Transverse colon (tissue), 4 donors: Measurements from ENCODE around the gene HYAL2. TPM values are rescaled to one million over a fixed set of nuclear protein-coding genes. Genes with fewer than 3 reads are reported as not detected.
A peak's percentile ranks its signal among the peaks of the same experiment; 100 is the strongest.

Source experiments
- DNase-seq: peaks from one replicate; pipeline ENCODE4 v3.0.0-alpha.2; 2019
- H3K27ac ChIP-seq, 4 donors: fragments of 200-600 bp; sonication (generic); 2 replicates each; pipeline ENCODE4 v1.5.1; 2016 to 2018; ENCODE audit warnings: inconsistent platforms in 4 of 4
- H3K27me3 ChIP-seq: fragments of 200-600 bp; sonication (generic); 2 replicates; pipeline ENCODE4 v1.5.1; 2017; ENCODE audit warnings: inconsistent platforms
- H3K36me3 ChIP-seq, 4 donors: fragments of 200-600 bp; sonication (generic); 2 replicates each; pipeline ENCODE4 v1.5.1; 2017 to 2019; ENCODE audit warnings: inconsistent platforms in 4 of 4
- H3K4me1 ChIP-seq, 4 donors: fragments of 200-600 bp; sonication (generic); 2 replicates each; pipeline ENCODE4 v1.5.1; 2017 to 2020; ENCODE audit warnings: inconsistent platforms in 4 of 4
- H3K4me3 ChIP-seq, 4 donors: fragments of 200-600 bp; sonication (generic); 1 replicate in 1 of 4; 2 replicates in 3 of 4; pipeline versions ENCODE4 v1.5.1 to v1.6.1; 2017 to 2019; ENCODE audit warnings: inconsistent platforms in 4 of 4
- H3K9me3 ChIP-seq, 2 donors: fragments of 200-600 bp; sonication (generic); 2 replicates each; pipeline ENCODE4 v1.5.1; 2017 to 2019; ENCODE audit warnings: inconsistent platforms in 2 of 2
- CTCF ChIP-seq, 5 experiments: fragments of 200-600 bp in 3 of 5; fragments of 450-650 bp in 2 of 5; sonication (generic) in 3 of 5; IDR thresholded peaks; 1 replicate in 2 of 5; 2 replicates in 3 of 5; pipeline ENCODE4 v1.5.1; 2016 to 2017; ENCODE audit warnings: antibody characterized with exemption in 5 of 5, inconsistent platforms in 3 of 5, mild to moderate bottlenecking in 2 of 5, moderate library complexity in 1 of 5
- EP300 ChIP-seq: sonication (generic); formaldehyde crosslinking; IDR thresholded peaks from one replicate; pipeline ENCODE4 v1.6.1; 2017; ENCODE audit warnings: antibody characterized with exemption, low read depth
- POLR2A ChIP-seq: fragments of 450-650 bp; IDR thresholded peaks from one replicate; pipeline ENCODE4 v1.6.1; 2016; ENCODE audit warnings: antibody characterized with exemption, mild to moderate bottlenecking, moderate library complexity
- POLR2AphosphoS5 ChIP-seq, 3 donors: sonication (generic); formaldehyde crosslinking; IDR thresholded peaks; one replicate each; pipeline ENCODE4 v1.6.1; 2016; ENCODE audit warnings: antibody characterized with exemption in 3 of 3
- WGBS, 2 donors: methylation state at CpG; one replicate each; pipeline ENCODE4 v1.1.5; 2018; ENCODE audit warnings: low coverage in 1 of 2; 5-methylcytosine and 5-hydroxymethylcytosine counted together
- in situ Hi-C, 4 donors: fragments of 200-750 bp; cut with MboI; loops; one replicate each; pipeline versions ENCODE4 v1.15.0 to v1.15.1; 2017; ENCODE audit warnings: low sequenced_read_pairs in 3 of 4, low pct_ligation_motif_present in 1 of 4, low pct_unique_long_range_greater_than_20kb in 1 of 4
- intact Hi-C: fragments of 100-400 bp; cut with DNase I; formaldehyde crosslinking; loops from one replicate; pipeline ENCODE4 v1.15.1; 2023; ENCODE audit warnings: low total_unique reads
- total RNA-seq, 4 donors: library from RNA; depleted of rRNA; stranded (reverse); fragments of >200 nt; gene quantifications; one replicate each; pipeline ENCODE4 v1.1.0, GENCODE V29; 2016

HYAL2 gene
- total RNA-seq, 4 donors from 2014 or later, result 18.7 to 51.1 (median 32.0) TPM

- H3K4me1 ChIP-seq, result peaks cover 31 to 42% (median 39%) of the 10 kb centered on the region in 4 donors
- peaks cover 0 to 15% (median 6%) of the 10 kb centered on the region in 4 donors for H3K36me3 ChIP-seq
- no peaks in the 10 kb centered on the region for H3K27me3 ChIP-seq
- H3K27ac ChIP-seq, result peak overlapping the region; percentile 62 to 96 (median 76)
- 49% methylated on average over 5 of the region's 5 CpGs; no CpG with 5 or more reads in 1 of the 2 donors for WGBS, 2 donors
- H3K9me3 ChIP-seq, result no peaks in the 10 kb centered on the region
- DNase-seq, result peak; percentile 83
- intact Hi-C loops (no loop called here), in situ Hi-C loops (loop anchor here in 1 of 4 donors (25.0 kb wide), 1 partner anchor 206 kb away; the partner anchor contains the start of genes C3orf18 and HEMK1)
- H3K4me3 ChIP-seq, result peak overlapping the region in 3 of 4 donors; percentile 12 to 87 (median 75)
- no peak for TF ChIP-seq POLR2A
- TF ChIP-seq POLR2AphosphoS5 (IDR thresholded peaks at IDR 0.05), result no peak
Measured at GRCh38 chr3:50356553-50356952, 34.0 kb upstream of the HYAL2 start.

- Histone ChIP-seq H3K4me3 (peak overlapping the region in 1 of 4 donors; percentile 75), H3K4me1 (peaks cover 36 to 48% (median 45%) of the 10 kb centered on the region in 4 donors)
- 57% methylated on average over 5 of the region's 5 CpGs; no CpG with 5 or more reads in 1 of the 2 donors for WGBS, 2 donors
Measured at GRCh38 chr3:50355829-50356552, 33.4 kb upstream of the HYAL2 start.

DNA sequence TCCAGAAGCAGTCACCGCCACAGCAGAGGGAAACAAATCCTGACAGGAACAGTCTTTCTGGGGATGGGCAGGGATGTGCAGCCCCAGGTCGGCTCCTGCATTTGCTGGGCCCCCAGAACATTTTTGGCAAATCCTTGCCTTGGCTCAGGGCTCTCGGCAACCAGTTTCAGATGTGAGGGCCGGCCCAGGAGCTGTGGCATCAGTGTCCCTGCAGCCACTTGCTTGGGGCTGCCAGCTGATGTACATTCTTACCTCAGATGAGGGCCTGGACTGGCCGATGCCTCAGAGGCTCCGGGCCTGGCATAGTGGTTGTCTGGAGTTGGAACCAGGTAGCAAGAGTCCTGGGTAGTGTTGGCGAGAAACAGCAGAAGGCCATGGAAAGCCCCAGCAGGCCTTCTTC lies 32.3 kb upstream of the HYAL2 start:
- no peak for DNase-seq
- Histone ChIP-seq H3K27ac (no peak overlapping the region), H3K9me3 (no peaks in the 10 kb centered on the region), H3K4me1 (peaks cover 39 to 53% (median 50%) of the 10 kb centered on the region in 4 donors), H3K27me3 (no peaks in the 10 kb centered on the region), H3K36me3 (peaks cover 0 to 15% (median 6%) of the 10 kb centered on the region in 4 donors), H3K4me3 (no peak overlapping the region)
- in situ Hi-C loops (loop anchor here in 1 of 4 donors (25.0 kb wide), 1 partner anchor 207 kb away; the partner anchor contains the start of genes C3orf18 and HEMK1), intact Hi-C loops (no loop called here)
- TF ChIP-seq POLR2AphosphoS5 (IDR thresholded peaks at IDR 0.05) (no peak), POLR2A (no peak), EP300 (no peak), CTCF (IDR thresholded peaks at IDR 0.05) (no peak)
- 82% methylated on average over 7 of the region's 7 CpGs; no CpG with 5 or more reads in 1 of the 2 donors for WGBS, 2 donors

More at GRCh38 chr3:50355829-50356552, 33.4 kb upstream of the HYAL2 start:
- TF ChIP-seq POLR2AphosphoS5 (IDR thresholded peaks at IDR 0.05) (no peak), EP300 (no peak), CTCF (IDR thresholded peaks at IDR 0.05) (no peak)
- in situ Hi-C loops, result loop anchor here in 1 of 4 donors (25.0 kb wide), 1 partner anchor 206 kb away; the partner anchor contains the start of genes C3orf18 and HEMK1
- no peaks in the 10 kb centered on the region for H3K27me3 ChIP-seq
- intact Hi-C loops, result no loop called here
- H3K36me3 ChIP-seq, result peaks cover 0 to 15% (median 6%) of the 10 kb centered on the region in 4 donors
- H3K27ac ChIP-seq, result peak overlapping the region; percentile 62 to 96 (median 76)
- no peak for DNase-seq
- no peaks in the 10 kb centered on the region for H3K9me3 ChIP-seq

GRCh38 chr3:50354186-50354764 lies 31.7 kb upstream of the HYAL2 start:
- in situ Hi-C loops, result loop anchor here in 1 of 4 donors (25.0 kb wide), 1 partner anchor 208 kb away; the partner anchor contains the start of genes C3orf18 and HEMK1
- H3K4me3 ChIP-seq, result no peak overlapping the region
- peaks cover 45 to 58% (median 55%) of the 10 kb centered on the region in 4 donors for H3K4me1 ChIP-seq
- peaks cover 0 to 15% (median 6%) of the 10 kb centered on the region in 4 donors for H3K36me3 ChIP-seq
- H3K9me3 ChIP-seq, result no peaks in the 10 kb centered on the region
- 84 to 100% methylated on average over 1 to 5 of the region's 5 CpGs for WGBS, 2 donors
- H3K27me3 ChIP-seq, result no peaks in the 10 kb centered on the region
- no peak overlapping the region for H3K27ac ChIP-seq
- intact Hi-C loops, result no loop called here
- DNase-seq, result no peak
- TF ChIP-seq CTCF (IDR thresholded peaks at IDR 0.05) (no peak), POLR2AphosphoS5 (IDR thresholded peaks at IDR 0.05) (no peak), POLR2A (no peak), EP300 (no peak)
